GM23338 (cell line): ENCODE measurements around the gene PPP1R37. TPM values are rescaled to one million over a fixed set of nuclear protein-coding genes. Genes with fewer than 3 reads are reported as not detected.

Experiments used
- ATAC-seq: fragments of 200-7000 bp; cut with Tn5 transposase; 3 replicates; pipeline ENCODE4 v1.9.1; 2020
- DNase-seq: peaks from one replicate; pipeline ENCODE4 v3.0.0-alpha.2; 2015; ENCODE audit warnings: low spot score
- H2AFZ ChIP-seq: fragments of 200-600 bp; sonication (generic); 2 replicates; pipeline ENCODE4 v1.8.0; 2016; ENCODE audit warnings: antibody characterized with exemption, mild to moderate bottlenecking, moderate library complexity
- H3F3A ChIP-seq: fragments of 200-600 bp; sonication (generic); replicated peaks from 2 replicates; pipeline ENCODE4 v1.8.0; 2017; ENCODE audit warnings: antibody characterized with exemption, mixed run types, low read depth
- H3K27ac ChIP-seq: fragments of 200-600 bp; sonication (generic); 2 replicates; pipeline ENCODE4 v1.6.1; 2016; ENCODE audit warnings: low read depth
- H3K27me3 ChIP-seq: fragments of 200-600 bp; sonication (generic); 2 replicates; pipeline ENCODE4 v1.8.0; 2016; ENCODE audit warnings: mild to moderate bottlenecking, mixed run types, moderate library complexity; ENCODE audit not compliant: insufficient read depth
- H3K36me3 ChIP-seq: fragments of 200-600 bp; sonication (generic); 2 replicates; pipeline ENCODE4 v1.8.0; 2016; ENCODE audit warnings: mild to moderate bottlenecking; ENCODE audit not compliant: insufficient read depth
- H3K4me1 ChIP-seq: fragments of 200-600 bp; sonication (generic); 2 replicates; pipeline ENCODE4 v1.8.0; 2016; ENCODE audit warnings: mild to moderate bottlenecking, moderate library complexity; ENCODE audit not compliant: insufficient read depth
- H3K4me2 ChIP-seq: fragments of 200-600 bp; sonication (generic); 2 replicates; pipeline ENCODE4 v1.7.1; 2017; ENCODE audit warnings: mixed run types
- H3K4me3 ChIP-seq: fragments of 200-600 bp; sonication (generic); 2 replicates; pipeline ENCODE4 v1.6.1; 2016; ENCODE audit warnings: mixed run types
- H3K79me2 ChIP-seq: fragments of 200-600 bp; sonication (generic); replicated peaks from 2 replicates; pipeline ENCODE4 v1.8.0; 2017; ENCODE audit warnings: mild to moderate bottlenecking; ENCODE audit not compliant: insufficient read depth
- H3K9me2 ChIP-seq: fragments of 200-600 bp; sonication (generic); 2 replicates; pipeline ENCODE4 v1.8.0; 2017; ENCODE audit not compliant: insufficient read depth
- H4K20me1 ChIP-seq: fragments of 200-600 bp; sonication (generic); replicated peaks from 2 replicates; pipeline ENCODE4 v1.8.0; 2017; ENCODE audit warnings: mild to moderate bottlenecking; ENCODE audit not compliant: insufficient read depth
- H3K27ac Mint-ChIP-seq: 2 replicates; pipeline ENCODE4 v1.8.0; 2020; ENCODE audit warnings: inconsistent platforms, mild to moderate bottlenecking, moderate library complexity, mixed read lengths
- H3K27me3 Mint-ChIP-seq: 3 replicates; pipeline ENCODE4 v1.8.0; 2022; ENCODE audit warnings: low read depth, mild to moderate bottlenecking, moderate library complexity, mixed read lengths, inconsistent platforms; ENCODE audit not compliant: insufficient read depth, poor library complexity
- H3K36me3 Mint-ChIP-seq: 3 replicates; pipeline ENCODE4 v1.8.0; 2021; ENCODE audit warnings: low read depth, mild to moderate bottlenecking, inconsistent platforms, moderate library complexity, mixed read lengths
- H3K4me1 Mint-ChIP-seq: 3 replicates; pipeline ENCODE4 v1.8.0; 2020; ENCODE audit warnings: mild to moderate bottlenecking, inconsistent platforms, mixed read lengths
- H3K4me3 Mint-ChIP-seq: 3 replicates; pipeline ENCODE4 v1.8.0; 2021; ENCODE audit warnings: moderate library complexity, mild to moderate bottlenecking, inconsistent platforms, mixed read lengths
- H3K9me3 Mint-ChIP-seq: 3 replicates; pipeline ENCODE4 v1.8.0; 2020; ENCODE audit warnings: moderate library complexity, mild to moderate bottlenecking, inconsistent platforms, mixed read lengths
- CREB1 ChIP-seq: fragments of 250-450 bp; sonication (Bioruptor Pico); IDR thresholded peaks from 2 replicates; pipeline ENCODE4 v1.5.0; 2020; ENCODE audit warnings: low read depth, mild to moderate bottlenecking, moderate library complexity
- ETS1 ChIP-seq: IDR thresholded peaks from 2 replicates; pipeline ENCODE4 v1.6.1; 2016; ENCODE audit warnings: antibody characterized with exemption
- EZH2phosphoT487 ChIP-seq: fragments of 200-600 bp; sonication (generic); IDR thresholded peaks from one replicate; pipeline ENCODE4 v1.8.1; 2018; ENCODE audit warnings: antibody characterized with exemption; ENCODE audit not compliant: unreplicated experiment
- JUNB ChIP-seq: IDR thresholded peaks from one replicate; pipeline ENCODE4 v1.6.1; 2016; ENCODE audit warnings: antibody characterized with exemption; ENCODE audit not compliant: unreplicated experiment
- NANOG ChIP-seq: IDR thresholded peaks from 2 replicates; pipeline ENCODE4 v1.6.1; 2016; ENCODE audit warnings: antibody characterized with exemption, borderline replicate concordance
- STAT1 ChIP-seq: IDR thresholded peaks from one replicate; pipeline ENCODE4 v1.6.1; 2016; ENCODE audit warnings: antibody characterized with exemption; ENCODE audit not compliant: unreplicated experiment
- ZNF114 ChIP-seq: fragments of 250-450 bp; sonication (Bioruptor Pico); IDR thresholded peaks from 2 replicates; pipeline ENCODE4 v1.5.0; 2020; ENCODE audit warnings: mild to moderate bottlenecking, moderate library complexity
- ZNF331 ChIP-seq: fragments of 250-450 bp; sonication (Bioruptor Pico); IDR thresholded peaks from 2 replicates; pipeline ENCODE4 v1.5.0; 2020; ENCODE audit warnings: low read depth, mild to moderate bottlenecking, moderate library complexity
- ZNF462 ChIP-seq: fragments of 250-450 bp; sonication (Bioruptor Pico); IDR thresholded peaks from 2 replicates; pipeline ENCODE4 v1.5.0; 2020; ENCODE audit warnings: mild to moderate bottlenecking, moderate library complexity
- polyA plus RNA-seq: library from polyadenylated mRNA; unstranded; fragments of >200 nt; fragmentation: Nextera tagmentation; extraction: Ambion mirVana; gene quantifications from 2 replicates; pipeline ENCODE4 v1.2.1, GENCODE V29; 2016
- total RNA-seq: library from RNA; depleted of rRNA; stranded (reverse); fragments of >200 nt; shearing (Covaris generic); gene quantifications from 2 replicates; pipeline ENCODE4 v1.2.3, GENCODE V29; 2014
- TF ChIP-seq, protein P1 (sequence below), 2 experiments: fragments of 200-600 bp in 1 of 2; sonication (generic) in 1 of 2; conservative IDR thresholded peaks; 2 replicates each; pipeline versions ENCODE4 v1.5.1 to v1.6.1; 2016 to 2017; ENCODE audit warnings: antibody characterized with exemption in 2 of 2, low read depth in 2 of 2, mild to moderate bottlenecking in 2 of 2, moderate library complexity in 1 of 2

Gene PPP1R37
- total and polyA plus RNA-seq, 2 experiments from 2014 or later: 6.9 to 47.2 TPM

- Mint-ChIP-seq H3K4me3 (no peak overlapping the region), H3K4me1 (peaks cover 10% of the 10 kb centered on the region; the same call in 2 of the 3 replicates), H3K27me3 (peaks cover 16% of the 10 kb centered on the region), H3K9me3 (no peaks in the 10 kb centered on the region), H3K36me3 (peaks cover 45% of the 10 kb centered on the region), H3K27ac (no peak overlapping the region)
- H3K4me1 ChIP-seq: peaks cover 10% of the 10 kb centered on the region
- H3K4me2 ChIP-seq: no peak overlapping the region
- ATAC-seq: no peak
- peaks cover 30% of the 10 kb centered on the region for H3K79me2 ChIP-seq
- TF ChIP-seq ZNF114 (CRISPR knock-in tag): no peak
- no peak for TF ChIP-seq STAT1
- no peak for TF ChIP-seq NANOG
- no peak for TF ChIP-seq ZNF331 (CRISPR knock-in tag)
- TF ChIP-seq JUNB: no peak
- TF ChIP-seq, protein P1, sequence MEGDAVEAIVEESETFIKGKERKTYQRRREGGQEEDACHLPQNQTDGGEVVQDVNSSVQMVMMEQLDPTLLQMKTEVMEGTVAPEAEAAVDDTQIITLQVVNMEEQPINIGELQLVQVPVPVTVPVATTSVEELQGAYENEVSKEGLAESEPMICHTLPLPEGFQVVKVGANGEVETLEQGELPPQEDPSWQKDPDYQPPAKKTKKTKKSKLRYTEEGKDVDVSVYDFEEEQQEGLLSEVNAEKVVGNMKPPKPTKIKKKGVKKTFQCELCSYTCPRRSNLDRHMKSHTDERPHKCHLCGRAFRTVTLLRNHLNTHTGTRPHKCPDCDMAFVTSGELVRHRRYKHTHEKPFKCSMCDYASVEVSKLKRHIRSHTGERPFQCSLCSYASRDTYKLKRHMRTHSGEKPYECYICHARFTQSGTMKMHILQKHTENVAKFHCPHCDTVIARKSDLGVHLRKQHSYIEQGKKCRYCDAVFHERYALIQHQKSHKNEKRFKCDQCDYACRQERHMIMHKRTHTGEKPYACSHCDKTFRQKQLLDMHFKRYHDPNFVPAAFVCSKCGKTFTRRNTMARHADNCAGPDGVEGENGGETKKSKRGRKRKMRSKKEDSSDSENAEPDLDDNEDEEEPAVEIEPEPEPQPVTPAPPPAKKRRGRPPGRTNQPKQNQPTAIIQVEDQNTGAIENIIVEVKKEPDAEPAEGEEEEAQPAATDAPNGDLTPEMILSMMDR (conservative IDR thresholded peaks at IDR 0.05; ENCODE audit: low read depth in 2 of 2): no peak
- no peak for TF ChIP-seq ETS1
- no peak overlapping the region for H2AFZ ChIP-seq
- H4K20me1 ChIP-seq: peaks cover 17% of the 10 kb centered on the region
- no peak for DNase-seq
- no peaks in the 10 kb centered on the region for H3K27me3 ChIP-seq
- peaks cover 8% of the 10 kb centered on the region; the same call in 1 of the 2 replicates for H3K36me3 ChIP-seq
- H3K27ac ChIP-seq: no peak overlapping the region
- H3K9me2 ChIP-seq: no peaks in the 10 kb centered on the region
- H3F3A ChIP-seq: 0 out of 2 replicates have a peak, but pooled peaks cover 16% of the 10 kb centered on the region
- H3K4me3 ChIP-seq: no peak overlapping the region
Observed at GRCh38 chr19:45070861-45071544, 22.0 kb upstream of the PPP1R37 start.

- Histone ChIP-seq H3K9me2 (no peaks in the 10 kb centered on the region), H3K79me2 (peaks cover 30% of the 10 kb centered on the region), H3K4me2 (no peak overlapping the region), H2AFZ (no peak overlapping the region), H3K27ac (no peak overlapping the region), H3K4me1 (peaks cover 12% of the 10 kb centered on the region), H3K4me3 (no peak overlapping the region), H3F3A (peaks cover 18% of the 10 kb centered on the region; the same call in 1 of the 2 replicates), H3K27me3 (no peaks in the 10 kb centered on the region), H4K20me1 (peaks cover 17% of the 10 kb centered on the region), H3K36me3 (peaks cover 8% of the 10 kb centered on the region; the same call in 1 of the 2 replicates)
- peaks cover 12% of the 10 kb centered on the region; the same call in 2 of the 3 replicates for H3K4me1 Mint-ChIP-seq
- no peaks in the 10 kb centered on the region for H3K9me3 Mint-ChIP-seq
- H3K36me3 Mint-ChIP-seq: peaks cover 44% of the 10 kb centered on the region
- ATAC-seq (no peak), DNase-seq (no peak)
- H3K4me3 Mint-ChIP-seq: no peak overlapping the region
- peaks cover 16% of the 10 kb centered on the region for H3K27me3 Mint-ChIP-seq
- H3K27ac Mint-ChIP-seq: no peak overlapping the region
- TF ChIP-seq ZNF114 (CRISPR knock-in tag): no peak
- no peak for TF ChIP-seq ZNF462
- no peak for TF ChIP-seq EZH2phosphoT487
- no peak for TF ChIP-seq JUNB
- no peak for TF ChIP-seq CREB1 (CRISPR knock-in tag)
Observed at GRCh38 chr19:45071545-45071938, 21.4 kb upstream of the PPP1R37 start.
